Right lung (tissue), 5 donors: Measurements from ENCODE around the gene ITPR2. TPM values are rescaled to one million over a fixed set of nuclear protein-coding genes. Genes with fewer than 3 reads are reported as not detected.
A peak's percentile ranks its signal among the peaks of the same experiment; 100 is the strongest.

Experiments
- DNase-seq, 2 donors: peaks; one replicate each; pipeline ENCODE4 v3.0.0-alpha.2; 2013
- polyA plus RNA-seq, 5 donors: library from polyadenylated mRNA; unstranded; fragments of 120-200 nt; gene quantifications; one replicate each; pipeline versions ENCODE4 v1.2.1 to v1.2.3, GENCODE V29; 2013; ENCODE audit warnings: inconsistent platforms in 1 of 5, low replicate concordance in 1 of 5; ENCODE audit not compliant: insufficient read length in 5 of 5, insufficient read depth in 1 of 5

The ITPR2 gene
- polyA plus RNA-seq, 5 donors: 4.0 to 7.2 (median 6.9) TPM

GRCh38 chr12:26704684-26705460, 128.1 kb downstream of the ITPR2 start:
- no peak for DNase-seq

DNA sequence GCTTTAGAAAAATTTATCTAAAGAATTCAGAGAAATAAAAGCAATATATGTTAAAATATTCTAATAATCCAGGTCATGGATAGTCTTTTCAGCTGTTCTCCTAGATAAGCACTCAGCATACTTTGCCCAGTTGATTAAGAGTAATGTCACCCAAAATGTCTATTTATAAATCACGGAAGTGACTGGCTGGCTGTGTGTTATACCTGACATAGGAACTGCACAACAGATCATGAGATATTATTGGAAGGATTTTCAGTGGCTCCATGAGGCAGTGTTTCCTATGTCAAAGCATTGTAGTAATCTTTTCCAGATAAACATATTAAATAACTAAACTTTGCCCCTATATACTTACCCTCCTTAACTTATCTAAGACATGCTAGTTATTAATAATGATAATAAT, 128.8 kb downstream of the ITPR2 start:
- no peak for DNase-seq

DNA sequence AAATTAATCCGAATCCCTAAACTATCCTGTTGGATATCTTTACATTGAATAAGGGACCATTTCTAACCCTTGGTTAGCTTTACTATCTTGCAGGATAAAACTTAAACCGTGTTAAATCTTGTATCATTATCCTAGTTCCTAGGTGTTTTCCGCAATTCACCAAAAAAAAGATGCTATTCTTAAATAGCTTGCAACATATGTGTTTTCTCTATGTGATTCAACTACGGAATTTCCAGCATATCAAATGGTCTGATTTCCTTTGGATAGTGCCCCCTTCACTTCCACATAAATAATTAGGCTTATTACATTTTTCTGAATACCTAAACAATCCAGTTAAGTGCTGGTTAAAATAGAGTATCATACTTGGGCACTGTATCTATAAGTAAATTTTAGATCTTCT, 130.3 kb downstream of the ITPR2 start:
- DNase-seq: no peak

GRCh38 chr12:26701604-26702215, 131.3 kb downstream of the ITPR2 start:
- DNase-seq: peak; percentile 21 to 37

GRCh38 chr12:26700430-26700829, 132.6 kb downstream of the ITPR2 start:
- DNase-seq: no peak

- DNase-seq: no peak
Observed at GRCh38 chr12:26699237-26699636, 133.8 kb downstream of the ITPR2 start.

DNA sequence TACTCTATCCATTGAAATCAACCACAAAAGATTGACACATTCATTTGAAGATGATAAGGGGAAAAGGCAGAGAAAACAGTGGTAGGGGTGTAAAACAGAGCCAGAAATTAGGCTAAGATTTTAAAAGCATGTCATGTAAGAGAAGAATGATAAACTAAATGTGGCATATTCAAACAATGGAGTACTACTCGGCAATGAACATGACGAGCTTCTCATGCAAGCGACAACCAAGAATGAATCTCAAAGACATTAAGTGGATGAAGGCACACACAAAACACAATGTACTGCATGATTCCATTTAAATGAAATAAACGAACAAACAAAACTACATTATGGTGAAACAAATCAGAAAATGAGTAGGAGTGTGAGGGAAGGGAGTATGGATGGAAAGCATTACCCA, 134.8 kb downstream of the ITPR2 start:
- DNase-seq: no peak

- no peak for DNase-seq
Observed at GRCh38 chr12:26697217-26697616, 135.8 kb downstream of the ITPR2 start.

- no peak for DNase-seq
Observed at GRCh38 chr12:26696613-26697092, 136.3 kb downstream of the ITPR2 start.

- DNase-seq: no peak
Observed at GRCh38 chr12:26696048-26696612, 136.9 kb downstream of the ITPR2 start.

DNA sequence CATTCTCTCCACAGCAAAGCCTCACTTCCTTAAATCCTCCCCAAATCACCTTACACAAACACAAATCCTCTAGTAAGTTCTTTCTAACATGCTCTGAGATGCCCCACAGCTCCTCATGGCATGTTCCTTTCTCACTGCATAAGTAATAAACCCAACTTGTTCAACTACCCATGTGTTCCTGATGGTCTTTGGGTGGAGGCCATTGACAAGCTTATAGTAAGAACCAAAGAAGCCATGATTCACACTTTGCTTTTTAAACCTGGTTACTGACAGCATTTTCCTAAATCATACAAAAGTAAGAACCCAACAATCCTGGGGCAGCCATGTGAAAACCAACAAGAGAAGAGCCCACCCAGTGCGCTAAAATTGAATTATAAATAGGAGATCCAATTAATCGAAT, 138.6 kb downstream of the ITPR2 start:
- DNase-seq: no peak

GRCh38 chr12:26692407-26692806, 140.6 kb downstream of the ITPR2 start:
- no peak for DNase-seq

GRCh38 chr12:26691234-26691970, 141.6 kb downstream of the ITPR2 start:
- no peak for DNase-seq

GRCh38 chr12:26690601-26691000, 142.4 kb downstream of the ITPR2 start:
- no peak for DNase-seq

GRCh38 chr12:26689281-26689841, 143.6 kb downstream of the ITPR2 start:
- no peak for DNase-seq

DNA sequence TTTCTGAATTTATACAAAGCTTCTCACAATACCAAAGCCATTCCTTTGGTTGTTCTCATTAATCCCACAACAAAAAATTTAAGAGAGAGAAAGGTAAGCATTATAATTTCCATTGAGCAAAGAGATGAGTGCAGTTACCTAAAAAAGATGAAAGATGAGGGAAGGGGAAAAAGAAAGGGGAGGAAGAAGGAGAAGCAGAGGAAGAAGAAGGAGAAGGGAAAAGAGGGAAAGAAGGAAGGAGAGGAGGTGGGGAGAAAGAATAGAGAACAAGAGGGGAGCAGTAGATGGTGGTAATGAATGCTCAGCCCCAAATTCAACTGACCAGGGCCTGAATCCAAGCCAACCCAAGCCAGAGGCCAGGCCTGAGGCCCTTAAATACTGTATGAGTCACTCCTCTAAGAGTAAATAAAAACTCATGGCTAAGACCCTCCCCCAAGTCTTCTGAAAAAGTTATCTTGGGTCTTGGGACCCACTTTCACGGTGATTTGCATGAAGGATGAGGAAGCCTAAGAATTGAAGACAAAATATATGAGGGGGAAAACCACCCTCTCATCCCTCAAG, 144.6 kb downstream of the ITPR2 start:
- no peak for DNase-seq

DNA sequence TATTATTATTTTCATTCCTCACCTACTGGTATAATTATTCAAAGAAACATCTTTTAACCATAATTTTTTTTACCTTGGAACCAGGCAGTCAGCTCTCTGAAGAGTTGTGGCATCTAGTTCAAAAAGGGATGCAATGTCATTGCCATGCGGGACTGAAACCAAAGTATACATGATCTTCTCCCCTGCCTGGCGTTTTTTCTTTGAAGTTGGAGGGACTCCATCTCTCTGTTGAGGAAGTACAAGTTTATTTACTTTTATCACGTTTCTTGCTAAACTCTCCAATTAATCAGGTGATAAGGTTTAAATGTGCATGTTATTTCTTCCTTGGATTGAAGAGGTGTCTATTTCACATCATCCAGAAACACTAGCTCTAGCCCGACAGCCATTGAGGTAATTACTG, 146.6 kb downstream of the ITPR2 start:
- no peak for DNase-seq

DNA sequence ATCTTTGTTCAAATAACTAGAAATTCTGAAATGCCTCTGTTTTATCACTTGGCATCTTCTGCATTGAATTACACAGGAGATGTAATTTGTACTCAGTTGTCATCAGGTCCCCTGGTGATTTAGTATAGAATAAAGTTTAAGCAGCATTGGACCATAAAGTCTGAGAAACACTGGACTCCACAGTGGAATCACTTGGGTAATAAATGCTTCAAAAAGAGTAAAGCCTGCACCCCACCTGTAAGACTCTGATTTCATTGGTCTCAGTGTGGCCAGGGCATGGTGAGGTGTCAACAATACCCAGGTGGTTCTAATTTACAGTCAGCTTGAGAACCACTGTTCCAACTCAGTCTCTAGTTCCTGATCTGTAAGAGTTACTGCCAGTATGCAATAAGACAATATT, 148.9 kb downstream of the ITPR2 start:
- DNase-seq: no peak

DNA sequence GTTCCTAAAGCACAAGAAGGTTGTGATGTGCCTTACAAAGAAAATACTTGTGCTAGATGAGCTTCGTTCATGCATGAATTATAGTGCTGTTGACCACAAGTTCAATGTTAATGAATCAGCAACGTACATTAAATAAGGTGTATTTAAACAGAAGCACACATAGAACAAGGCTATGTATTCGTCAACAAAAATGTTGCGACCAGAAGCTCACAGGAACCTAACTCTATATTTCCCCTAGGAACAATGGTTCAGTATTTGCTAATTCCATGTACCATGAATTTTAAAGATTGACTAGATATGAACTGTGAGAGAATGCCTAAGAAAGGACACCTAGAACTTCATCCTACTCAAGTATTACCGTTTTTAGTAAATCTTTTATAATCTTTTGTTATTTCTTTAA, 149.6 kb downstream of the ITPR2 start:
- no peak for DNase-seq

DNA sequence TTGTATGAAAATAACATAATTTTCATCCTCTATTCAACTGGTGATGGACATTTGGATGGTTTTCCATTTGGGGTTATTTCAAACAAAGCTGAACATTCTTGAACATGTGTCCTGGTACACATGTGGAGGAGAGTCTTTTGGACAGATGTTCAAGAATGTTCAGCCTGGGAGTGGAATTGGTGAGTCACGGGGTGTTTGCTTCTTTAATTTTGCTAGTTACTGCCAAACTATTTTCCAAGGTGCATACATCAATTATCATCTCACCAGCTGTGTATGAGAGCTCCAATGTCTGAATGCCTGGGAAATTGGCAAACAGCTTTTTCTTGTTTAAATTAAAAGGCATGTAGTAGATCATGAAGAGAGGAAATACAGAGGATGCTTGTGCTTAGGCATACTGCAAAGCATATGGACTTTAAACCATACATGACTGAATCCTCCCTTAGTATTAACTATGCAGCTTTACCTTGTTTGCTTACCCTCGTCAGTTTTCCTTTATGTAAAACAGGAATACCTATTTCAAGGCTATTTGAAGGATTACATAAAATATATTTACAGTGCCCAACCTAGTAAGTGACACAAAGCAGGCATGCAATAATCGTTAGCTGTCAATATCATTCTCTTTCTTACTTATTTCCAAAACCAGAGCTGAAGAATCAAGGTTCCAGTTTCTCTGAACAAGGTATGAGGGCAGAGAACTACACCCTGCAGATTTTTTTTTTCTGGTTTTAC, 152.1 kb downstream of the ITPR2 start:
- DNase-seq: no peak
